Right lobe of liver (tissue), 4 donors: Measurements from ENCODE around the gene SPOPL.

Source experiments
- CTCF ChIP-seq, 4 donors: fragments of 200-600 bp in 3 of 4; fragments of 450-650 bp in 1 of 4; IDR thresholded peaks; one replicate each; pipeline versions ENCODE4 v1.5.1 to v1.8.0; 2016 to 2022; ENCODE audit warnings: antibody characterized with exemption in 4 of 4, mild to moderate bottlenecking in 2 of 4
- POLR2A ChIP-seq: fragments of 450-650 bp; IDR thresholded peaks from one replicate; pipeline ENCODE4 v1.6.1; 2017; ENCODE audit warnings: antibody characterized with exemption, mild to moderate bottlenecking
- donor health status: DM: no; HTN: no; CAD: no.
- donor health status: DM: no; HTN: no; CAD: no.
- donor health status: DM: no; HTN: yes; CAD: no.

- TF ChIP-seq CTCF (IDR thresholded peaks at IDR 0.05) (no peak), POLR2A (no peak)
Observed at GRCh38 chr2:138572318-138572717, 70.7 kb downstream of the SPOPL start.
